ENCODE data around the gene ZSCAN12. TPM values are rescaled to one million over a fixed set of nuclear protein-coding genes. Genes with fewer than 3 reads are reported as not detected.
A peak's percentile ranks its signal among the peaks of the same experiment; 100 is the strongest.
"Not testable (repeated sequence)": the region's sequence is repeated elsewhere in the genome, so short reads cannot be mapped to it uniquely, and the experiment has no call there.

The ZSCAN12 gene
- total RNA-seq, 1 experiment from 2014 or later: 6.6 TPM

DNA sequence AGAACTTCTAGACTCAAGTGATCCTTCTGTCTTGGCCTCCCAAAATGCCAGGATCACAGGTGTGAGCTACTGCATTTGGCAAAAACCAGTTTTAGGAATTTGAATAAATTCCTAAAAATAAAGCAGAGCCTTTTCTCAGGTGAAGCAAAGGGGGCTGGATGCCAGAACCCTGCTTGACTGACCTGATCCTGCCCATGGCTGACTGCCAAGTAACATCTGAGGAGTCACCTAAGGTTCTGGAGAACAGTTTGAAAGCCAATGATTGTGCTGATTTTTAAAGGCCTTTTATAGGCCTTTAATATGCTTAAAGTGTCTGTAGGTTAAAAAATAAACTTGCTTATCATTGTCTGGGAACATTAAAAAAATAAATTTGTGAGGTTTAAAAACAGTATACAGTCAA, 14.1 kb upstream of the ZSCAN12 start:
- no peak for DNase-seq (ENCODE audit: low read depth in 1 of 2, low spot score in 2 of 2)
- no peaks in the 10 kb centered on the region for H3K9me3 ChIP-seq (replicated peaks)
- H3K4me3 ChIP-seq: no peak overlapping the region

DNA sequence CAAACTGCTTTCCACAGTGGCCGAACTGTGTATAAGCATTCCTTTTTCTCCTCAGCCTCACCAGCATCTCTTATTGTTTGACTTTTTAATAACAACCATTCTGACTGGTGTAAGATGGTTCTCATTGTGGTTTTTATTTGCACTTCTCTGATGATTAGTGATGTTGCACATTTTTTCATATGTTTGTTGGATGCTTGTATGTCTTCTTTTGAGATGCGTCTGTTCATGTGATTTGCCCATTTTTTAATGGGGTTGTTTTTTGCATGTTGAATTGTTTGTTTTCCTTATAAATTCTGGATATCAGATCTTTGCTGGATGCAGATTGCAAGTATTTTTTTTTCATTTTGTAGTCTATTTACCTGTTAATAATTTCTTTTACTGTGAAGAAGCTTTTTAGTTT, 11.2 kb upstream of the ZSCAN12 start:
- Histone ChIP-seq H3K4me1 (replicated peaks) (no peaks in the 10 kb centered on the region), H3K4me3 (no peak overlapping the region), H3K9me3 (replicated peaks) (no peaks in the 10 kb centered on the region), H3K27me3 (replicated peaks) (no peaks in the 10 kb centered on the region; the same call in 1 of the 2 replicates), H3K27ac (no peak overlapping the region), H3K36me3 (no peaks in the 10 kb centered on the region)
- DNase-seq (ENCODE audit: low read depth in 1 of 2, low spot score in 2 of 2): no peak

More for the DNA sequence above, 14.1 kb upstream of the ZSCAN12 start:
- Histone ChIP-seq H3K4me1 (replicated peaks) (no peaks in the 10 kb centered on the region), H3K27ac (no peak overlapping the region), H3K36me3 (no peaks in the 10 kb centered on the region), H3K27me3 (replicated peaks) (no peaks in the 10 kb centered on the region; the same call in 1 of the 2 replicates)

DNA sequence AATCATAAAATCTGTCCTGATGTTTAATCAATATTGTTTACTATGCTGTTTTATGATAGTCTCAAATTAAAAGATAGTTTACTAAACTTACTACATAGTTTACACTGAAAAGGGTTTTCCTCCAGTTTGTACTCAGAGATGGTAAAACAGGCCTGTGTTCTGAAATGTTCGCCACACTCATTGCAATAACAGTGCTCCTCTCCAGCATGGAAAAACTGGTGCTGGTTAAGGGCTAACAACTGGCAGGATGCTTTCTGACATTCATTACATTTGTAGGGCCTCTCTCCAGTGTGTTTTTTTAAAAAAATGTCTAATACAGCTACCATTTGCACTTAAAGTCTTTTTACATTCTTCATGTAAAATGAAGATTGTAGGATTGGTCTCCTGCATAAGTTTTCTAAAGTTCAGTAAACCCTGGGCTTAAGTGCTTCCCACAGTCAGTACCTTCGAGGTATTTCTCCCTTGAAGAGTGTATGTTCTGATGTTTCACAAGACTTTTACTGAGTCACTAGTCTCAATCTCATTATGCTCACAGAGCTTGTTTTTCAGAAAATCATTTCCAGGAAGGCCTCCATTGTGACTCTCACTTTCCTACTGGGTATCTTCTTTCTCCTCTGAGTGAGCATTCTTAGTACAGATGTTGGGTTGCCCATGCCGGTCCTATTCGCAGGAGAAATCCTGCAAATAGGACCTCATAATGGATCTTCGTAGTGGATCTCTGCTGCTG, 8.7 kb upstream of the ZSCAN12 start:
- no peak overlapping the region for H3K4me3 ChIP-seq
- H3K36me3 ChIP-seq: no peaks in the 10 kb centered on the region
- H3K4me1 ChIP-seq (replicated peaks): no peaks in the 10 kb centered on the region
- no peak for DNase-seq (ENCODE audit: low read depth in 1 of 2, low spot score in 2 of 2)
- H3K27me3 ChIP-seq (replicated peaks): no peaks in the 10 kb centered on the region; the same call in 1 of the 2 replicates
- H3K9me3 ChIP-seq (replicated peaks): no peaks in the 10 kb centered on the region
- H3K27ac ChIP-seq: no peak overlapping the region

DNA sequence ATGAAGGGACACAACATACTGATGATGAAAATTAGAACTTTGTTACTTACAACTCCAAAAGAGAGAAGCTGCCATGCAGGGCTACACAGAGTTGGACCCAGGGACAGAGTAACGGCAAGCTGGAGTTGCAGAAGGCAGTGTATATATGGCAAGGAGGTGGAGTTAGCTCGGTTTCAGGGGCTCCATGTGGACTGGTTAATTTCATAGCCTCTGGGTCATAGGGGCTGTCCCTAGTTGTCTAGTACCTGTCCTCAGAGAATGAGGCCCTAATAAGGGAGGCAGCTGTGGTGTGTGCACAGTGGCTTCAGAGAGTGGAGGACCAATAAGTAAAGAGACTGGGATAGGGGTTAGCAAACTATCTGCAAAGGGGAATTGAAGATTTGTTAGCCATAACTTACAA, 7.9 kb upstream of the ZSCAN12 start:
- Histone ChIP-seq H3K4me3 (no peak overlapping the region), H3K27me3 (replicated peaks) (no peaks in the 10 kb centered on the region; the same call in 1 of the 2 replicates), H3K9me3 (replicated peaks) (no peaks in the 10 kb centered on the region), H3K36me3 (no peaks in the 10 kb centered on the region), H3K4me1 (replicated peaks) (no peaks in the 10 kb centered on the region), H3K27ac (no peak overlapping the region)
- no peak for DNase-seq (ENCODE audit: low read depth in 1 of 2, low spot score in 2 of 2)

DNA sequence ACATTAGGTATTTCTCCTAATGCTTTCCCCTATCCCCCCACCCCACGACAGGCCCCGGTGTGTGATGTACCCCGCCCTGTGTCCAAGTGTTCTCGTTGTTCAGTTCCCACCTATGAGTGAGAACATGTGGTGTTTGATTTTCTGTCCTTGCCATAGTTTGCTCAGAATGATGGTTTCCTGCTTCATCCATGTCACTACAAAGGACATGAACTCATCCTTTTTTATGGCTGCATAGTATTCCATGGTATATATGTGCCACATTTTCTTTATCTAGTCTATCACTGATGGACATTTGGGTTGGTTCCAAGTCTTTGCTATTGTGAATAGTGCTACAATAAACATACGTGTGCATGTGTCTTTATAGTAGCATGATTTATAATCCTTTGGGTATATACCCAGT, 4.4 kb upstream of the ZSCAN12 start:
- H3K4me3 ChIP-seq; H3K9me3 ChIP-seq (replicated peaks); DNase-seq (ENCODE audit: low read depth in 1 of 2, low spot score in 2 of 2); H3K36me3 ChIP-seq; H3K4me1 ChIP-seq (replicated peaks); H3K27me3 ChIP-seq (replicated peaks); H3K27ac ChIP-seq: not testable (repeated sequence)

- Histone ChIP-seq H3K4me3 (no peak overlapping the region), H3K27ac (no peak overlapping the region), H3K9me3 (replicated peaks) (no peaks in the 10 kb centered on the region), H3K36me3 (peaks cover 12% of the 10 kb centered on the region), H3K4me1 (replicated peaks) (peaks cover 12% of the 10 kb centered on the region), H3K27me3 (replicated peaks) (no peaks in the 10 kb centered on the region)
- DNase-seq (ENCODE audit: low read depth in 1 of 2, low spot score in 2 of 2): no peak
Measured at GRCh38 chr6:28402197-28402596, 2.6 kb upstream of the ZSCAN12 start.

GRCh38 chr6:28401172-28401571, 1.6 kb upstream of the ZSCAN12 start:
- no peak for DNase-seq (ENCODE audit: low read depth in 1 of 2, low spot score in 2 of 2)

DNA sequence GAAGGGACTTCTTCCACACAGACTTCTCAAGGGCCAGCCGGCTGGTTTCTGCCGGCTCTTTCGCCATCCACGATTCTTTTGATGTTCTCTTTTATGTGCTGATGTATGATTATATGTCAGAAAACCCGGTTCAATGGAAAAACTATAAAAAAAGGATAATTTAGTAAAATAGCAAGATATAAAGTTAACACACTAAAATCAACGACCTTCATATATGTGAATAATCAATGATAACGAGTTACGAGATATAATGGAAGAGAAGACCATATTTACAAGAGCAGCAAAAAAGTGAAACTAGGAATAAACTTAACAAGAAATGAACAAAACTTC, 540 bp upstream of the ZSCAN12 start:
- DNase-seq (ENCODE audit: low read depth in 1 of 2, low spot score in 2 of 2): no peak
- peaks cover 32% of the 10 kb centered on the region for H3K36me3 ChIP-seq
- H3K4me1 ChIP-seq (replicated peaks): peaks cover 21% of the 10 kb centered on the region
- H3K27me3 ChIP-seq (replicated peaks): no peaks in the 10 kb centered on the region
- no peaks in the 10 kb centered on the region for H3K9me3 ChIP-seq (replicated peaks)
- peak overlapping the region; percentile 59 for H3K4me3 ChIP-seq
- H3K27ac ChIP-seq: peak overlapping the region; percentile 30

More at GRCh38 chr6:28401172-28401571, 1.6 kb upstream of the ZSCAN12 start:
- Histone ChIP-seq H3K27me3 (replicated peaks) (no peaks in the 10 kb centered on the region), H3K36me3 (peaks cover 23% of the 10 kb centered on the region), H3K4me1 (replicated peaks) (peaks cover 21% of the 10 kb centered on the region), H3K4me3 (no peak overlapping the region), H3K9me3 (replicated peaks) (no peaks in the 10 kb centered on the region), H3K27ac (no peak overlapping the region)

DNA sequence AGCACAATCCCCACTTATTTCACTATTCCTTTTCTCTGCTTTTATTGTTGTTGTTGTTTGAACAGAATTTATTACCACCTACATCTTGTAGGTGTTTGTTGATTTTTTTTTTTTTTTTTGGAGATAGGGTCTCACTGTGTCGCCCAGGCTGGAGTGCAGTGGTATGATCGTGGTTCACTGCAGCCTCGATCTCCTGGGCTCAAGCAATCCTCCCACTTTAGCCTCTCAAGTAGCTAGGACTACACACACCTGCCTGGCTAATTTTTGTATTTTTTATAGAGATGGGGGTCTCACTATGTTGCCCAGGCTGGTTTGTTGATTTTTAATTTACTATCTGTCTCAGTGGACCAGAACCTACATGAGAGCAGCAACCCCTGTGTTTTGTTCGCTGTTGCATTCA, 3.6 kb downstream of the ZSCAN12 start:
- Histone ChIP-seq H3K36me3 (peaks cover 63% of the 10 kb centered on the region), H3K4me1 (replicated peaks) (peaks cover 21% of the 10 kb centered on the region), H3K4me3 (no peak overlapping the region), H3K27ac (no peak overlapping the region), H3K27me3 (replicated peaks) (no peaks in the 10 kb centered on the region), H3K9me3 (replicated peaks) (no peaks in the 10 kb centered on the region)
- DNase-seq (ENCODE audit: low read depth in 1 of 2, low spot score in 2 of 2): no peak

GRCh38 chr6:28393912-28394662, 5.5 kb downstream of the ZSCAN12 start:
- Histone ChIP-seq H3K4me1 (replicated peaks) (peaks cover 21% of the 10 kb centered on the region), H3K4me3 (no peak overlapping the region), H3K27ac (no peak overlapping the region), H3K9me3 (replicated peaks) (no peaks in the 10 kb centered on the region), H3K27me3 (replicated peaks) (no peaks in the 10 kb centered on the region), H3K36me3 (peaks cover 81% of the 10 kb centered on the region)
- no peak for DNase-seq (ENCODE audit: low read depth in 1 of 2, low spot score in 2 of 2)

- Histone ChIP-seq H3K4me1 (replicated peaks) (no peaks in the 10 kb centered on the region), H3K27me3 (replicated peaks) (no peaks in the 10 kb centered on the region), H3K27ac (no peak overlapping the region), H3K9me3 (replicated peaks) (no peaks in the 10 kb centered on the region), H3K36me3 (peaks cover 89% of the 10 kb centered on the region), H3K4me3 (no peak overlapping the region)
- DNase-seq (ENCODE audit: low read depth in 1 of 2, low spot score in 2 of 2): no peak
Measured at GRCh38 chr6:28390688-28391087, 8.9 kb downstream of the ZSCAN12 start.

DNA sequence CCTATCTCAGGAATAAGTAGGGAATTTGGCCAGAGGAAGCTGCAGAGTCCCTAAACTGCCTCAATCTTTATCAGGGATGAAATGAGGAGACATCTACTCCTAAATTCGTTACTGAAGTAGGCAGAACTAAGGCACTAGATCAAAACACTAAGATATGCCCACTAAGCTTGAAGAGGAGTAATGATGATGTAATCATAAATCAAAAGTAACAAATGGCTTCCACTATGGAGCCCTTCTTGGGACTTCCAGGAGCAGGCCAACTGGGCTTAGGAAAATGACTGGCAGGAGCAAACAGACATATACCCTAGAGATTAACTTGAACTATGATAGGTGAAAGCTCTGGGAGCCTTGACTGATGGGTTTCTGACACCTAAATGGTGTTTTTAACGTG, 15.4 kb downstream of the ZSCAN12 start:
- no peak for DNase-seq (ENCODE audit: low read depth in 1 of 2, low spot score in 2 of 2)
- H3K4me1 ChIP-seq (replicated peaks): no peaks in the 10 kb centered on the region
- peaks cover 99% of the 10 kb centered on the region for H3K36me3 ChIP-seq
- H3K4me3 ChIP-seq: no peak overlapping the region
- no peaks in the 10 kb centered on the region; the same call in 1 of the 2 replicates for H3K9me3 ChIP-seq (replicated peaks)
- H3K27ac ChIP-seq: no peak overlapping the region
- no peaks in the 10 kb centered on the region for H3K27me3 ChIP-seq (replicated peaks)

DNA sequence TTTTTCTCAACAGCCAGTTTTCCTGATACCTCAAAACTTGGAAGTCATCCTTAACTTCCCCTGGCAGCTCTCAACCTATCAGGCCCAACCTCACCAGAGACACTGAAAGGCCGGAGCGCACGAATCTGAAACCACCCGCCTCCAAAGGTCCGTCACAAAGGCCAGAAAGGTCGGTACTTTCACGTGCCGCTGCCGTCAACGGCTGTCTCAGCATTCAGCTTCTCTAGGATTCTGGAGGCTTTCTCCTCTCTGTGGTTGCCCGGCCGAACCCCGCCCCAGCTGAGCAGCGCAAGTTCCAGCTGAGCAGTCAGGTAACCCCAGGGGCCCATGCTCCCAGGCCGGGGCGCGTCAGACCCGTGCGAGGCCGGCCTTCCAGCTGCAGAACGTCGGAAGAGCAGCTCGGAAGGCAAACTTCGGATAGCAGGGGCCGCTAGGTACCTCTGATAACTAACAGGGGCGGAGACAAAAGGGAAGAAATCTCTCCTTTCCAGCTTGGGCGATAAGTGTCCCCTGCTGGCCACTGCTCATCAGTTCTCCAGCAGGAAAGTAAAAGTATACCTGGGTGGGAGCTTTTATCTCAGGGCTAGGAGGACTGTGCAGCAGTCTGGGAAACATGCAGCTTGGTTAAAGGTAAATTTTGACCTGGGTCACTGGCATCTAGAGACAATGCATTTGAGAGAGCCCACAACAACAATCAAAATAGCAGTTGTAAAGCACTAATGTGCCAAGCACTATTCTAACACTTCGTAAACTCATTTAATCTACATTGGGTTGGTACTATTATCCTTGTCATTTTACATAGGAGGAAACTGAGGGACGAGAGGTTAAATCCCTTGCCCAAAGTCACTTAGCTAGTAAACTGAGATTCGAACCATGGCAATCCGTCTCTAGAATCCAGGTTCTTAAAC, 16.1 kb downstream of the ZSCAN12 start:
- no peaks in the 10 kb centered on the region for H3K27me3 ChIP-seq (replicated peaks)
- H3K27ac ChIP-seq: no peak overlapping the region
- H3K4me1 ChIP-seq (replicated peaks): no peaks in the 10 kb centered on the region
- H3K9me3 ChIP-seq (replicated peaks): peaks cover 2% of the 10 kb centered on the region; the same call in 1 of the 2 replicates
- no peak overlapping the region for H3K4me3 ChIP-seq
- DNase-seq (ENCODE audit: low read depth in 1 of 2, low spot score in 2 of 2): no peak
- peaks cover 99% of the 10 kb centered on the region for H3K36me3 ChIP-seq

Measured in SJSA1 (cell line).